ENCODE data around the gene RELT.

RELT gene

GRCh38 chr11:73347067-73347466 lies 29.1 kb upstream of the RELT start:
- DNase-seq (ENCODE audit: low spot score) = no peak

GRCh38 chr11:73348838-73349237 lies 27.4 kb upstream of the RELT start:
- DNase-seq (ENCODE audit: low spot score) = no peak

GRCh38 chr11:73349633-73350032 lies 26.6 kb upstream of the RELT start:
- no peak for DNase-seq (ENCODE audit: low spot score)

- peak; percentile 50 for DNase-seq (ENCODE audit: low spot score)
Observed at GRCh38 chr11:73350908-73351636, 25.1 kb upstream of the RELT start.

- DNase-seq (ENCODE audit: low spot score) = no peak
Observed at GRCh38 chr11:73353422-73353821, 22.8 kb upstream of the RELT start.

GRCh38 chr11:73355109-73355508 lies 21.1 kb upstream of the RELT start:
- DNase-seq (ENCODE audit: low spot score) = no peak

GRCh38 chr11:73356979-73357860 lies 19.0 kb upstream of the RELT start:
- DNase-seq (ENCODE audit: low spot score) = no peak

GRCh38 chr11:73358071-73358470 lies 18.1 kb upstream of the RELT start:
- no peak for DNase-seq (ENCODE audit: low spot score)

- no peak for DNase-seq (ENCODE audit: low spot score)
Observed at GRCh38 chr11:73359341-73359740, 16.9 kb upstream of the RELT start.

GRCh38 chr11:73359930-73360742 lies 16.1 kb upstream of the RELT start:
- DNase-seq (ENCODE audit: low spot score) = peak; percentile 33

- no peak for DNase-seq (ENCODE audit: low spot score)
Observed at GRCh38 chr11:73360743-73361369, 15.3 kb upstream of the RELT start.

- no peak for DNase-seq (ENCODE audit: low spot score)
Observed at GRCh38 chr11:73361953-73362776, 14.0 kb upstream of the RELT start.

GRCh38 chr11:73363147-73363546 lies 13.1 kb upstream of the RELT start:
- DNase-seq (ENCODE audit: low spot score) = no peak

- DNase-seq (ENCODE audit: low spot score) = no peak
Observed at GRCh38 chr11:73365352-73366264, 10.6 kb upstream of the RELT start.

- no peak for DNase-seq (ENCODE audit: low spot score)
Observed at GRCh38 chr11:73366265-73366610, 10.0 kb upstream of the RELT start.

- no peak for DNase-seq (ENCODE audit: low spot score)
Observed at GRCh38 chr11:73366953-73367352, 9.2 kb upstream of the RELT start.

- no peak for DNase-seq (ENCODE audit: low spot score)
Observed at GRCh38 chr11:73367482-73368024, 8.6 kb upstream of the RELT start.

GRCh38 chr11:73372375-73372993 lies 3.7 kb upstream of the RELT start:
- no peak for DNase-seq (ENCODE audit: low spot score)

- DNase-seq (ENCODE audit: low spot score) = peak; percentile 37
Observed at GRCh38 chr11:73374151-73374550, 2.0 kb upstream of the RELT start.

GRCh38 chr11:73375830-73376159 lies 404 bp upstream of the RELT start:
- DNase-seq (ENCODE audit: low spot score) = no peak
